ENCODE measurements around the gene C16orf90.

GRCh38 chr16:3496386-3496785 is 1.1 kb upstream of the C16orf90 start:
- TF ChIP-seq POU6F1 (CRISPR knock-in tag; IDR thresholded peaks at IDR 0.05; ENCODE audit: borderline replicate concordance, low read depth) (no peak), ARNTL (CRISPR knock-in tag; IDR thresholded peaks at IDR 0.05; ENCODE audit: borderline replicate concordance, low read depth) (no peak), ZFP30 (CRISPR knock-in tag; IDR thresholded peaks at IDR 0.05) (no peak), ESRRG (CRISPR knock-in tag; IDR thresholded peaks at IDR 0.05) (no peak), ZC3H10 (CRISPR knock-in tag; IDR thresholded peaks at IDR 0.05) (no peak), PATZ1 (CRISPR knock-in tag; IDR thresholded peaks at IDR 0.05; ENCODE audit: borderline replicate concordance) (no peak), CSRNP3 (CRISPR knock-in tag; IDR thresholded peaks at IDR 0.05) (no peak), RARB (CRISPR knock-in tag; IDR thresholded peaks at IDR 0.05) (no peak)
